ENCODE results near the gene INTS11. TPM values are rescaled to one million over a fixed set of nuclear protein-coding genes. Genes with fewer than 3 reads are reported as not detected.
A peak's percentile ranks its signal among the peaks of the same experiment; 100 is the strongest.

Gene INTS11
- total RNA-seq, 2 experiments from 2014 or later, result 143 to 158 TPM

DNA sequence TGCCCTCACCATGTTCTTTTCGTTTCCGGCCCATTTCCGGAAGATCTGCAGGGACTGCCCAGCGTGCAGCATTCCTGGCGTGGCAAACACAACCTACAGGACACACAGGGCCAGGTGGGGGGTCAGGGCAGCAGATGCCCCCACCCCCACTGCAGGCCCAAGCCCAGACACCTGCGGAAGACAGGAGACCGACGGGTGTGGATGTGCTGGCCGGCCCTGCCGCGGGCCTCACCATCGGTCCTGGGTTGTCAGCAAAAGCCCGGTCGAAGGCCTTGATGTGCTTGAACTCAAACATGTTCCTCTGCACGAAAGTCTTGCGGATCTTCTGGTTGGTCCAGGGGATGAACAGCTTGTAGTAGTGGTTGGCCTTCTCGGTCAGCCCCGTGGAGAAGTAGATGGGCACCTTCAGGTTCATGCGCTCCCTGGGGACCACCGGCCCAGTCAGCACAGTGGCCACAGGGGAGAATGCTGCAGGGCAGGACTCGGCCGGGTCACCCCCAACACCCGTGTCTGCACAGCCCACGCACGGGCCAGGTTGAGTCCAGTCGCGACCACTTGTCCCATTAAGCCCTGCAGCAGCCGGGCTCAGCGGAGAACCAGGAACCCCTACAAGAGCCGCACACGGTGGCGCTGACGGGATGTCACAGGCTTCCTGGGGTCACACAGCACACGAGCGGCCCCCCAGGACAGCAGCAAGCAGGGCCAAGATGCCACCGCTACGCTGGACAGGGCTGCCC is 10.8 kb downstream of the INTS11 start:
- POLR2A ChIA-PET, result interaction anchor here (1.1 kb wide), 1 partner anchor 12 kb away, joined by 3 read pairs; no protein-coding TSS in a partner anchor
- ATAC-seq (ENCODE audit: low read depth), result no peak

DNA sequence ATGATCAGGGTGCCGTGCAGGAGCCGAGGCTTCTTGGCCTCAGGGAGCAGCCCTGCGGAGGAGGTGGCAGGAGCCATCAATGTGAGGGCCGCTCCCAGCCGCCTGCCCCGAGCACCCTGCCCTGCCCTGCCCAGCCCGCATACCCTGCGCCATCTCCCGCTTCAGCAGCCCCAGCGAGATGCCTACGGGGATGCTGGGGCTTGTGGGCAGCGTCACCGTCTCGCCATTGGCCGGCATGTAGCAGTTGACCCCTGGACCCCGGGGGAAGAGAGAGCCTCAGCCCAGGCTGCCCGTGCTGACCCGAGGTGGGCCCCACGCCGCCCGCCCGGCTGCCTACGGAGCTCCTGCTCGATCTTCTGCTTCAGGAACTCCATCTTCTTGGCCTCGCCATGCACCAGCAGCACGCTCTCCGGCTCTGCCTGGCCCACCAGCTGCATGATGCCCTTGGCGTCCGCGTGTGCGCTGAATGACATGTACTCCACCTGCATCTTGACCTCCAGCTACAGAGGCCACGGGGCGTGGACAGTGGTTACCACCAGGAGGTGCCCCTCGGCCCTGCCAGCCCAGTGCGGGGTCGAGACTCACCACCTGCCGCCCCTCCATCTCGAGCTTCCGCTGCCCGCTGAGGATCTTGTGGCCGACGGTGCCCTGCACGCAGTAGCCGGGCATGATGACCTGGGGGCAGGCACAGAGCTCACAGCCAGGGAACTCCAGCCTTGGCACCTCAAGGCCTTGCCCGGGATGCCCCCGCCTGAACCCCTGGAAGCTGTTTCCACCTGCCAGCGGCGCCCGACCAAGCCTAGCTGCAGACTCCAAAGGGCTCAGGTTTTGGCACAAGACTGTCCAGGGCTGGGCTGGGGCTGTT is 11.8 kb downstream of the INTS11 start:
- H3K4me1 Mint-ChIP-seq, result peaks cover 2% of the 10 kb centered on the region
- no peak overlapping the region for H3K27ac Mint-ChIP-seq
- H3K9me3 Mint-ChIP-seq, result no peaks in the 10 kb centered on the region
- DNase-seq (no peak), ATAC-seq (ENCODE audit: low read depth) (no peak)
- POLR2A ChIA-PET, result no interaction called here
- H3K27me3 Mint-ChIP-seq, result no peaks in the 10 kb centered on the region
- no peak overlapping the region for H3K4me3 Mint-ChIP-seq
- H3K36me3 Mint-ChIP-seq, result peaks cover 8% of the 10 kb centered on the region

More for the DNA sequence above, 10.8 kb downstream of the INTS11 start:
- peaks cover 2% of the 10 kb centered on the region for H3K4me1 Mint-ChIP-seq
- no peak overlapping the region for H3K4me3 Mint-ChIP-seq
- H3K27me3 Mint-ChIP-seq, result no peaks in the 10 kb centered on the region
- DNase-seq, result no peak
- no peak overlapping the region for H3K27ac Mint-ChIP-seq
- H3K36me3 Mint-ChIP-seq, result peaks cover 8% of the 10 kb centered on the region
- H3K9me3 Mint-ChIP-seq, result no peaks in the 10 kb centered on the region

DNA sequence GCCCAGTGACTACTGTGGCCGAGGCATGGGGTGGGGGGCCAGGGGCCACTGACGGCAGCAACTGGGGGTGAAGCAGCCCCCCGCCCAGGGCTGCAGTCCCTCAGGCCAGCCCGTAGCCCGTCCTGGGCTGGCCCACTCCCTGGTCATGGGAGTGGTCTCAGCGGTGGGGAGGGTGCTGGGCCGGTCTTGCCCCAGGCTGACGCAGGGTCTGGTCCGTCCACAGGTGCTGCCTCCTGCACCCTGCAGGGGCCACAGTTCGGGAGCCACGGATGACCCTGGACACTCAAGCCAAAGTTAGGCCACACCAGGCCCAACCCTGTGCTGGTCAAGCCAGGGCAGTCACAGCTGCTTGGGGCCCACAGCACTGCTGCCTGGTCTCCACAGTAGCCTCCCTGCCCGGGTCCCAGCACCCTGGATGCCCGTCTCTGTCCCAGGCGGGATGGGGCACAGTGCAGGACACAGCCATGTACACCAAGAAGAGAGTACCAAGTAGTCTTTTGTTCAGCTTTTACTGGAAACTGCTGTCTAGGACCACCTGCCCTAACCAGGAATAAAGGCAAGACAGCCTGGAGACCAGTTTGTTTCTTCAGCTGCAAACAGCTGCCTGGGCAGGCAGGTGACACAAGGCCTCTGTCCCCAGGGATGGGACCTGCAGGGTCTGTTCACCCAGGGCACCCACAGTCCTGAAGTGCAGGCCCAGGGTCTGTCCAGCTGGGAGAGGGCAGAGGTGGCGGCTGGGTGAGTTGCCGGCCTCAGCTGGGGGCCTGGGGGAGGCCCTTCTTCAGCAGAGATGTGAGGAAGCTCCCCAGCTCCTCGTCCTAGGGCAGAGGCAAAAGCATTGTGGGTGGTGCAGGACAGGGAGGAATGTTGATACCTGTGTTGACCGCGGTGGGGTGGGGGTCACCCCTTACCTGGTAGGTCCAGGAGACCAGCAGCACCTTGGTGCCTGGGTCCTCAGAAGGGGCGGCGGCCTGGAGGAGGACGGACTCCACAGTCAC is 13.1 kb downstream of the INTS11 start:
- Mint-ChIP-seq H3K4me3 (no peak overlapping the region), H3K4me1 (peaks cover 4% of the 10 kb centered on the region), H3K9me3 (no peaks in the 10 kb centered on the region), H3K36me3 (peaks cover 6% of the 10 kb centered on the region), H3K27ac (no peak overlapping the region), H3K27me3 (no peaks in the 10 kb centered on the region)
- ATAC-seq (ENCODE audit: low read depth), result no peak
- POLR2A ChIA-PET, result interaction anchor here (1.1 to 1.4 kb wide), 2 partner anchors 9 kb away, joined by 3 to 4 read pairs; no protein-coding TSS in a partner anchor
- no peak for DNase-seq

DNA sequence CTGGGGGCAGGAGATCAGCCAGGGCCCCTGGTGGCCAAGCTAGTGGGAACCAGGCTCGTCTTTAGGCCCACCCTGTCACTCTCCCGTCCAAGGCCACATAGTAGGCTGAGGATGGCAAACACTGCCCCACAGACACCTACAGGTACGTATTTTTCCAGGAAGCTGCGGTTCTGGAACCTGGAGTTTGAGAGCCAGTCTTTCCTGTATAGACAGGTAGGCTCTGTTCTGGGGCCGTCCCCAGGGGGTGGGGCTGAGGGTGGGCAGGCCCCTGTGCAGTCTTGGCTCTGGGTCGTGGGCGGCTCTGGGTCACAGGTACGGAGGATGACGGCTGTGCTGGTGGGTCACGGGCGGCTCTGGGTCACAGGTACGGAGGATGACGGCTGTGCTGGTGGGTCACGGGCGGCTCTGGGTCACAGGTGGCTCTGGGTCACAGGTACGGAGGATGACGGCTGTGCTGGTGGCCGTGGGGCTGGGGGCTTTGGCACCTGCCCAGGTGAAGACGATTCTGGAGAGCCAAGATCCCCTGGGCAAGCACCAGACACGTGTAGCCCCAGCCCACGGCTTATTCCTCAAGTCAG is 13.9 kb downstream of the INTS11 start:
- no peak overlapping the region for H3K27ac Mint-ChIP-seq
- no peak for ATAC-seq (ENCODE audit: low read depth)
- peaks cover 11% of the 10 kb centered on the region for H3K4me1 Mint-ChIP-seq
- no peaks in the 10 kb centered on the region for H3K9me3 Mint-ChIP-seq
- no peaks in the 10 kb centered on the region for H3K27me3 Mint-ChIP-seq
- H3K4me3 Mint-ChIP-seq, result no peak overlapping the region
- H3K36me3 Mint-ChIP-seq, result peaks cover 6% of the 10 kb centered on the region
- no peak for DNase-seq
- POLR2A ChIA-PET, result interaction anchor here (1.4 kb wide), 1 partner anchor 10 kb away, joined by 4 read pairs; no protein-coding TSS in a partner anchor

DNA sequence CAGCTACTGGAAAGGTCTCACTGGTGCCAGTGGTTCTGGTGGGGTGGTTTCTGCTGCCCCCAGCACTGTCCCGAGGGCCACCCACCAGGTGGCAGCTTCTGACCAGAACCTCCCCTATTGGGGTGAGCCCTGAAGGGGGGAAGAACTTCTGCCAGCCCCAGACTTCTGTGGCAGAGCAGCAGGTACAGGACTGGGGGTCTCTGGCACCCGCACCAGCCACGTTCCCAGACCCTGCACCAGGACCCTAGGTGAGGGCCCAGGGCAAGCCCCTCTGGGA is 14.4 kb downstream of the INTS11 start:
- Mint-ChIP-seq H3K4me1 (peaks cover 13% of the 10 kb centered on the region), H3K27me3 (no peaks in the 10 kb centered on the region)

DNA sequence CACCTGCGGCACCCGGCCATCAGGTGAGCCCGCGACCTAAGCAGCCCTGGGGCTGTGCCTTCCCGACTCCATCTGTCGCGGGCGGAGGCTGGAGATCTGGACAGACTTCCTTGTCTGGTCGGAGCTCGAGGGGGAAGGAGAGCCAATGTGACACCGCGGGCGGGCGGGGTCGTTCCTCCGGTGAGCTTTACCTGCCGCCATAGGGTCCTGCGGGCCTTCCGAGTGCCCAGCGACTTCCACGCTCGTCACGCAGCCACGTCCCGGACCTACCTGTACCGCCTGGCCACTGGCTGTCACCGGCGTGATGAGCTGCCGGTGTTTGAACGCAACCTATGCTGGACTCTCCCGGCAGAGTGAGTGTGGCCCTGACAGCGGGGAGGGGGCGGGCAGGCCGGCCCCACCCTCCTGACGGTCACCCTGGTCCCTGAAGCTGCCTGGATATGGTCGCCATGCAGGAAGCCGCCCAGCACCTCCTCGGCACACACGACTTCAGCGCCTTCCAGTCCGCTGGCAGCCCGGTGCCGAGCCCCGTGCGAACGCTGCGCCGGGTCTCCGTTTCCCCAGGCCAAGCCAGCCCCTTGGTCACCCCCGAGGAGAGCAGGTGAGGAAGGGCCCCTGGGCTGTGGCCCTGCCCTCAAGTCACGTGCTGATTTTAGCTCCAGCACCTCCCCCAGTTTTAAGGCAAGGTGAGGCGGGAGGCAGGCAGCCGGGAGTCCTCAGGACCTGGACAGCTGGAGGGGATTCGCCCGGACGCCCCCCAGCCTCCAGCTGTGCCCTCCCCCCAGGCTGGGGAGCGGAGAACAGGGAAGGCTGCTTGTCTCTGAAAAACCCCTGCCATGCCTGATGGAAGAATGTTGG is 15.0 kb downstream of the INTS11 start:
- POLR2A ChIA-PET, result interaction anchor here (1.4 kb wide), 1 partner anchor 11 kb away, joined by 4 read pairs; no protein-coding TSS in a partner anchor
- Mint-ChIP-seq H3K4me3 (peak overlapping the region; percentile 80), H3K9me3 (no peaks in the 10 kb centered on the region), H3K36me3 (peaks cover 3% of the 10 kb centered on the region), H3K27ac (peak overlapping the region; percentile 65), H3K27me3 (no peaks in the 10 kb centered on the region), H3K4me1 (peaks cover 14% of the 10 kb centered on the region)
- ATAC-seq (ENCODE audit: low read depth), result no peak
- no peak for DNase-seq

More for the DNA sequence above, 14.4 kb downstream of the INTS11 start:
- DNase-seq (no peak), ATAC-seq (ENCODE audit: low read depth) (no peak)
- H3K9me3 Mint-ChIP-seq, result no peaks in the 10 kb centered on the region
- H3K36me3 Mint-ChIP-seq, result peaks cover 6% of the 10 kb centered on the region
- H3K27ac Mint-ChIP-seq, result no peak overlapping the region
- POLR2A ChIA-PET, result interaction anchor here (1.4 kb wide), 1 partner anchor 10 kb away, joined by 4 read pairs; no protein-coding TSS in a partner anchor
- H3K4me3 Mint-ChIP-seq, result peak overlapping the region; percentile 80

DNA sequence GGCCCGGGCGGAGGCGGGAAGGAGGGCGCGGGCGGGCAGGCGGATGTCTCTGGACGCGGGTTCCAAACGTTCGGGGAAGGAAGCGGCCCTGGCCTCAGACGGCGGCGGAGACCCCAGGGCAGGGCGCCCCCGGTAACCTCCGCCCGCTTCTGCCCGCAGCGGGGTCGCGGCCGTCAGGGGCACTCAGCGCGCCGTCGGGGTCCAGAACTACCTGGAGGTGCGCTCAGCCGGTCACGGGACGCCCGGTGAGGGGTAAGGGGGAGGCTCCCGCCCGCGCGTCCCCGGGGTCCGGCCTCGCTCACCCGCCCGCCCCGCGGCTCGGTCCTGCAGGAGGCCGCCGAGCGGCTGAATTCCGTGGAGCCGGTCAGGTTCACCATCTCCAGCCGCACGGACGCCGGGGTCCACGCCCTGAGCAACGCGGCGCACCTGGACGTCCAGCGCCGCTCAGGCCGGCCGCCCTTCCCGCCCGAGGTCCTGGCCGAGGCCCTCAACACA is 15.7 kb downstream of the INTS11 start:
- H3K4me1 Mint-ChIP-seq, result peaks cover 14% of the 10 kb centered on the region
- ATAC-seq (ENCODE audit: low read depth) (no peak), DNase-seq (no peak)
- no peaks in the 10 kb centered on the region for H3K9me3 Mint-ChIP-seq
- H3K27me3 Mint-ChIP-seq, result no peaks in the 10 kb centered on the region
- H3K36me3 Mint-ChIP-seq, result peaks cover 2% of the 10 kb centered on the region
- H3K4me3 Mint-ChIP-seq, result peak overlapping the region; percentile 85
- peak overlapping the region; percentile 82 for H3K27ac Mint-ChIP-seq
- POLR2A ChIA-PET, result no interaction called here

DNA sequence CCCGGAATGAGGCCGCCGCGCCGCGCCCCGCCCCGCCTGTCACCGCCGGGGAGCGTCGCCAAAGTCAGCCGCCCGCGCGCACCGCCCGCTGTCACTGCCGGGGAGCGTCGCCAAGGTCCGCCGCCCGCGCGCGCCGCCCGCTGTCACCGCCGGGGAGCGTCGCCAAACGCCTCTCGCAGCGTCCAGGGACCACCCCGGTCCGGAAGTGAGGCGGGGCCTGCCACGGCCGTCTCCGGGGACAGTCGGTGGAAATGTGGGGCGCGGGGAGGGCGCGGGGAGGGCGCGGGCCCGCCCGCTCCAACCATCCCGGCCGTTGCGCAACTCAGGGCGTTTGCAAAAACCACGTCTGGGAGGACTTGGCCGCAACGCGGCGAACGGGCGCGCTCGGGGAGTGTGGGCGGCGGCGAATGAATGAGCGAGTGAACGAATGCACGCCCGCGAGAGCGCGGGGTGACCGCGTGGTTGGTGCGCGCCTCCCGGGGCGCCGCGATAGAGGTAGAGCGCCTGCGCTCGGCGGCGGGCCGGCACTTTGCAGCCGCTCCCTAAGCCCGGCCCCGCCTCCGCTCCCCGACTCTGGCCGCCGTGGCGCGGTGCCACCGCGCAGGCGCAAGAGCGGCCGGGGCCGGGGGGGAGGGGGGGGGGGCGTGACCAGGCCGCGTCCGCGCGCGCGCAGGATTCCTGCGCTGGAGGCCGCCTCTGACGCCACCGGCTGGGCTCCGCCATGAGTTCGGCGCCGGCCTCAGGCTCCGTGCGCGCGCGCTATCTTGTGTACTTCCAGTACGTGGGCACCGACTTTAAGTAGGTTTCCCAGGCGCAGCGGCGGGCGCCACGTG is 16.3 kb downstream of the INTS11 start, which contains the start of the genes ACAP3 and PUSL1:
ACAP3 (minus strand) TSS at position 8 of the 833 bp plus-strand sequence. CDS start 115 bp downstream, outside the sequence.
PUSL1 (plus strand) TSS at position 675 of the 833 bp plus-strand sequence; CDS start at position 722, 47 bp downstream.
- POLR2A ChIA-PET, result no interaction called here
- peaks cover 14% of the 10 kb centered on the region for H3K4me1 Mint-ChIP-seq
- peak; percentile 57 for ATAC-seq (ENCODE audit: low read depth)
- peak within 1 kb of the TSS; percentile 97 for H3K27ac Mint-ChIP-seq
- DNase-seq, result peak; percentile 94
- H3K36me3 Mint-ChIP-seq, result no peaks in the 10 kb centered on the region
- H3K4me3 Mint-ChIP-seq, result peak within 1 kb of the TSS; percentile 94
- no peaks in the 10 kb centered on the region for H3K27me3 Mint-ChIP-seq
- H3K9me3 Mint-ChIP-seq, result no peaks in the 10 kb centered on the region

DNA sequence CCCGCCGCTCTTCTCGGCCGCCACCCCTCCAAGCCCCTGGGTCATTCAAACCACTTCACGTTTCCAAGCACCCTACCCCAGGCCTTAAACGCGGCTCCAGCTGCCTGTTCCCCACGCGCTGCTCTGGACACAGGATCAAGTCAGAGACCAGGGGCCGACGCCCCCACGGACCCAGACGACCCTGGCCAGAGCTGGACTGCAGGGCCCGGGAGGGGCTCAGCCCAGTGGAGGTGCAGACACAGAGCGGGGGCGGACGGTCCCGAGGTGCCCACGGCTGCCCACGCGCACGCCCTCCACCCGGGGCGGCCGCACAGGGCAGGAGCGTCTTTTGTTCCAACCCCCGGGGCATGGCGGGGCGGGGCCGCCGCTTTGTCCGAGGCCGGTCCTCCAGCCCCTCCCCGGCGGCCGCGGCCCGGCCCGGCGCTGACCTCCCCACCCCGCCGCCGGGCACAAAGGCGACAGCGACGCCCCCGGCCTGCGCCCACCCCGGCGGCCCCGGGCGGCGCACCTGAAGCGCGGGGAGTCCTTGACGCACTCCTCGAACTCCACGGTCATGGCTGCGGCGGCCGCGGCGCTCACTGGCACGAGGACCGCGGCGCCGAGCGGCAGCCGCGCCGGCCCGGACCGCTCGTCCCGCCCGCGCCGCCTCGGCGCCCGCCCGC is 17.1 kb downstream of the INTS11 start:
- peak; percentile 0 for ATAC-seq (ENCODE audit: low read depth)
- Mint-ChIP-seq H3K27me3 (no peaks in the 10 kb centered on the region), H3K27ac (peak overlapping the region; percentile 97), H3K9me3 (no peaks in the 10 kb centered on the region), H3K4me3 (peak overlapping the region; percentile 94), H3K4me1 (peaks cover 14% of the 10 kb centered on the region), H3K36me3 (no peaks in the 10 kb centered on the region)
- POLR2A ChIA-PET, result interaction anchor here (0.9 to 1.0 kb wide), 2 partner anchors 33 to 68 kb away, joined by 3 to 4 read pairs; partner anchors contain the start of genes AURKAIP1 and UBE2J2
- DNase-seq, result no peak

DNA sequence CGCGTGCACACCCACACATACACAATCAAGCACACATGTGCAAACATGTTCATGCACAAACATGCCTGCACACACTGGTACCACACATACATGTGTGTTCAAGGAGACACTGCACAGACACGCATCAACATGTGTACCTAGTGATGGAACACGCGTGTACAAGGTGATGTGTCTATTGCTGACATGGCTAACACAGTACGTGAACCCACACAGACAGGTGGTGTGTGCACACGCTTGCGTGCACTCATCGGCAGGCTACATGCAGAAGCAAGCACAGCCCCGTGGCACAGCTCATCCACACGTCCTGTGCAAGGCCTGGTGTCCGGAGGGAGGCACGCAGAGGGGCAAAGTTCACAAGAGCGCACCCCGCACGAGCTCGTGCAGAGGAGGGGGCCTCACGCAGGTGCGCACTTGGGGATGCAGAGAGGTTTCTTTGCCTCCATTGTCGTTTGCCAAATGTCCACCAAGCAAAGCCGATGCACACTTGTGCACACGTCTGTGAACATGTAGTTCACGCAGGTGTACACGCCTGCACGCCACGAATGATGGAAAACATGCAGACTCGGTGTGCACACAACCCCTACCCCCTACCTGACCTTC is 17.7 kb downstream of the INTS11 start:
- peak overlapping the region; percentile 94 for H3K4me3 Mint-ChIP-seq
- no peak for DNase-seq
- ATAC-seq (ENCODE audit: low read depth), result no peak
- H3K4me1 Mint-ChIP-seq, result peaks cover 14% of the 10 kb centered on the region
- H3K36me3 Mint-ChIP-seq, result no peaks in the 10 kb centered on the region
- no peaks in the 10 kb centered on the region for H3K27me3 Mint-ChIP-seq
- peak overlapping the region; percentile 97 for H3K27ac Mint-ChIP-seq
- H3K9me3 Mint-ChIP-seq, result no peaks in the 10 kb centered on the region
- POLR2A ChIA-PET, result interaction anchor here (0.9 to 1.0 kb wide), 2 partner anchors 33 to 69 kb away, joined by 3 to 4 read pairs; partner anchors contain the start of genes AURKAIP1 and UBE2J2

Measured in activated naive CD8-positive, alpha-beta T cell treated with anti-CD3 and anti-CD28 coated beads, Interleukin-2, amount 10 ng/mL, durations not matched to agents 7 days and 5 days (primary cell).